Activated naive CD8-positive, alpha-beta T cell treated with anti-CD3 and anti-CD28 coated beads, Interleukin-2, amount 50 U/mL, for 24 hours (primary cell): ENCODE results near the gene INPP5K.

Experiments used
- ATAC-seq: fragments of 150-1000 bp; cut with Tn5 transposase; one replicate; pipeline ENCODE4 v1.10.0; 2021
- DNase-seq: peaks from one replicate; pipeline ENCODE4 v3.0.0; 2021
- H3K27ac Mint-ChIP-seq: one replicate; pipeline ENCODE4 v1.8.0; 2021; ENCODE audit warnings: mild to moderate bottlenecking, mixed read lengths
- H3K27me3 Mint-ChIP-seq: one replicate; pipeline ENCODE4 v1.8.0; 2021; ENCODE audit warnings: mixed read lengths
- H3K36me3 Mint-ChIP-seq: one replicate; pipeline ENCODE4 v1.8.0; 2021; ENCODE audit warnings: low read depth, mixed read lengths
- H3K4me1 Mint-ChIP-seq: one replicate; pipeline ENCODE4 v1.8.0; 2021; ENCODE audit warnings: mixed read lengths
- H3K4me3 Mint-ChIP-seq: one replicate; pipeline ENCODE4 v1.8.0; 2021; ENCODE audit warnings: mild to moderate bottlenecking, moderate library complexity, mixed read lengths
- H3K9me3 Mint-ChIP-seq: one replicate; pipeline ENCODE4 v1.8.0; 2021; ENCODE audit warnings: mixed read lengths

Gene INPP5K

GRCh38 chr17:1473170-1473569 lies 43.2 kb downstream of the INPP5K start:
- H3K27ac Mint-ChIP-seq, result no peak overlapping the region
- peaks cover 8% of the 10 kb centered on the region for H3K27me3 Mint-ChIP-seq
- peaks cover 8% of the 10 kb centered on the region for H3K36me3 Mint-ChIP-seq
- peak; percentile 62 for ATAC-seq
- no peak for DNase-seq
- no peaks in the 10 kb centered on the region for H3K9me3 Mint-ChIP-seq
- peaks cover 16% of the 10 kb centered on the region for H3K4me1 Mint-ChIP-seq
- H3K4me3 Mint-ChIP-seq, result no peak overlapping the region

GRCh38 chr17:1471911-1472821 lies 44.2 kb downstream of the INPP5K start:
- no peak overlapping the region for H3K4me3 Mint-ChIP-seq
- peaks cover 16% of the 10 kb centered on the region for H3K4me1 Mint-ChIP-seq

GRCh38 chr17:1471490-1471889 lies 44.9 kb downstream of the INPP5K start:
- Mint-ChIP-seq H3K4me3 (no peak overlapping the region), H3K27ac (no peak overlapping the region), H3K36me3 (peaks cover 8% of the 10 kb centered on the region), H3K27me3 (peaks cover 8% of the 10 kb centered on the region), H3K9me3 (no peaks in the 10 kb centered on the region), H3K4me1 (peaks cover 15% of the 10 kb centered on the region)
- no peak for ATAC-seq
- DNase-seq, result no peak

More at GRCh38 chr17:1471911-1472821, 44.2 kb downstream of the INPP5K start:
- peaks cover 8% of the 10 kb centered on the region for H3K36me3 Mint-ChIP-seq
- H3K27ac Mint-ChIP-seq, result no peak overlapping the region
- ATAC-seq, result no peak
- H3K9me3 Mint-ChIP-seq, result no peaks in the 10 kb centered on the region
- DNase-seq, result no peak
- H3K27me3 Mint-ChIP-seq, result peaks cover 8% of the 10 kb centered on the region

- no peak overlapping the region for H3K4me3 Mint-ChIP-seq
Measured at GRCh38 chr17:1470755-1471462, 45.5 kb downstream of the INPP5K start.

GRCh38 chr17:1470071-1470754 lies 46.2 kb downstream of the INPP5K start:
- peaks cover 14% of the 10 kb centered on the region for H3K4me1 Mint-ChIP-seq
- H3K27ac Mint-ChIP-seq, result no peak overlapping the region

More at GRCh38 chr17:1470755-1471462, 45.5 kb downstream of the INPP5K start:
- Mint-ChIP-seq H3K9me3 (no peaks in the 10 kb centered on the region), H3K36me3 (peaks cover 8% of the 10 kb centered on the region), H3K27me3 (peaks cover 10% of the 10 kb centered on the region), H3K27ac (no peak overlapping the region), H3K4me1 (peaks cover 14% of the 10 kb centered on the region)
- no peak for ATAC-seq
- DNase-seq, result no peak

GRCh38 chr17:1469231-1469852 lies 47.1 kb downstream of the INPP5K start:
- no peak for DNase-seq
- Mint-ChIP-seq H3K9me3 (no peaks in the 10 kb centered on the region), H3K4me1 (peaks cover 13% of the 10 kb centered on the region), H3K27ac (no peak overlapping the region), H3K27me3 (peaks cover 22% of the 10 kb centered on the region), H3K36me3 (peaks cover 12% of the 10 kb centered on the region), H3K4me3 (no peak overlapping the region)
- no peak for ATAC-seq

More at GRCh38 chr17:1470071-1470754, 46.2 kb downstream of the INPP5K start:
- no peaks in the 10 kb centered on the region for H3K9me3 Mint-ChIP-seq
- H3K36me3 Mint-ChIP-seq, result peaks cover 9% of the 10 kb centered on the region
- H3K27me3 Mint-ChIP-seq, result peaks cover 14% of the 10 kb centered on the region
- no peak overlapping the region for H3K4me3 Mint-ChIP-seq
- DNase-seq (no peak), ATAC-seq (no peak)

GRCh38 chr17:1467898-1468492 lies 48.4 kb downstream of the INPP5K start:
- H3K27me3 Mint-ChIP-seq, result peaks cover 23% of the 10 kb centered on the region
- no peaks in the 10 kb centered on the region for H3K9me3 Mint-ChIP-seq
- no peak overlapping the region for H3K4me3 Mint-ChIP-seq
- peaks cover 11% of the 10 kb centered on the region for H3K4me1 Mint-ChIP-seq
- H3K27ac Mint-ChIP-seq, result no peak overlapping the region
- DNase-seq (no peak), ATAC-seq (no peak)
- peaks cover 10% of the 10 kb centered on the region for H3K36me3 Mint-ChIP-seq

- DNase-seq (no peak), ATAC-seq (no peak)
- Mint-ChIP-seq H3K27me3 (peaks cover 27% of the 10 kb centered on the region), H3K4me3 (no peak overlapping the region), H3K4me1 (peaks cover 17% of the 10 kb centered on the region), H3K27ac (no peak overlapping the region), H3K36me3 (peaks cover 10% of the 10 kb centered on the region), H3K9me3 (no peaks in the 10 kb centered on the region)
Measured at GRCh38 chr17:1467258-1467657, 49.2 kb downstream of the INPP5K start.

- H3K9me3 Mint-ChIP-seq, result no peaks in the 10 kb centered on the region
- H3K27me3 Mint-ChIP-seq, result peaks cover 48% of the 10 kb centered on the region
- peaks cover 32% of the 10 kb centered on the region for H3K4me1 Mint-ChIP-seq
- H3K27ac Mint-ChIP-seq, result no peak overlapping the region
- ATAC-seq (no peak), DNase-seq (no peak)
- peaks cover 7% of the 10 kb centered on the region for H3K36me3 Mint-ChIP-seq
- no peak overlapping the region for H3K4me3 Mint-ChIP-seq
Measured at GRCh38 chr17:1464186-1464585, 52.2 kb downstream of the INPP5K start.

- Mint-ChIP-seq H3K9me3 (no peaks in the 10 kb centered on the region), H3K27me3 (peaks cover 54% of the 10 kb centered on the region), H3K4me3 (peak overlapping the region; percentile 61), H3K36me3 (peaks cover 4% of the 10 kb centered on the region), H3K27ac (peak overlapping the region; percentile 91), H3K4me1 (peaks cover 34% of the 10 kb centered on the region)
- ATAC-seq (peak; percentile 16), DNase-seq (no peak)
Measured at GRCh38 chr17:1462164-1463112, 54.0 kb downstream of the INPP5K start.

GRCh38 chr17:1461198-1461944 lies 55.0 kb downstream of the INPP5K start:
- peaks cover 4% of the 10 kb centered on the region for H3K36me3 Mint-ChIP-seq
- no peaks in the 10 kb centered on the region for H3K9me3 Mint-ChIP-seq
- H3K27ac Mint-ChIP-seq, result no peak overlapping the region
- H3K4me3 Mint-ChIP-seq, result no peak overlapping the region
- ATAC-seq, result no peak
- H3K4me1 Mint-ChIP-seq, result peaks cover 39% of the 10 kb centered on the region
- H3K27me3 Mint-ChIP-seq, result peaks cover 60% of the 10 kb centered on the region
- DNase-seq, result no peak

- no peak for DNase-seq
- Mint-ChIP-seq H3K27ac (no peak overlapping the region), H3K36me3 (peaks cover 2% of the 10 kb centered on the region), H3K4me3 (no peak overlapping the region), H3K9me3 (no peaks in the 10 kb centered on the region), H3K27me3 (peaks cover 55% of the 10 kb centered on the region), H3K4me1 (peaks cover 41% of the 10 kb centered on the region)
- ATAC-seq, result no peak
Measured at GRCh38 chr17:1460233-1460632, 56.2 kb downstream of the INPP5K start.
